Sigmoid colon (tissue), 7 donors: ENCODE data around the gene SANBR. TPM values are rescaled to one million over a fixed set of nuclear protein-coding genes. Genes with fewer than 3 reads are reported as not detected.

Experiments used
- DNase-seq: peaks from one replicate; pipeline ENCODE4 v3.0.0-alpha.2; 2019
- H3K27ac ChIP-seq, 4 donors: fragments of 200-600 bp; sonication (generic); one replicate each; pipeline ENCODE4 v1.5.1; 2016 to 2019; ENCODE audit warnings: mild to moderate bottlenecking in 1 of 4
- H3K27me3 ChIP-seq, 3 donors: fragments of 200-600 bp; sonication (generic); one replicate each; pipeline ENCODE4 v1.5.1; 2019; ENCODE audit warnings: mild to moderate bottlenecking in 1 of 3
- H3K36me3 ChIP-seq, 4 donors: fragments of 200-600 bp; sonication (generic); one replicate each; pipeline ENCODE4 v1.5.1; 2016 to 2019
- H3K4me1 ChIP-seq, 4 donors: fragments of 200-600 bp; sonication (generic); one replicate each; pipeline ENCODE4 v1.5.1; 2017 to 2019
- H3K4me3 ChIP-seq, 4 donors: fragments of 200-600 bp; sonication (generic); one replicate each; pipeline ENCODE4 v1.5.1; 2017 to 2019; ENCODE audit warnings: mild to moderate bottlenecking in 2 of 4, moderate library complexity in 1 of 4
- H3K9me3 ChIP-seq, 4 donors: fragments of 200-600 bp in 3 of 4; sonication (generic) in 3 of 4; one replicate each; pipeline versions ENCODE4 v1.5.1 to v1.6.1; 2013 to 2019
- CTCF ChIP-seq, 4 experiments: fragments of 450-650 bp in 3 of 4; fragments of 200-600 bp in 1 of 4; IDR thresholded peaks; one replicate each; pipeline ENCODE4 v1.5.1; 2016 to 2019; ENCODE audit warnings: antibody characterized with exemption in 4 of 4, mild to moderate bottlenecking in 3 of 4, moderate library complexity in 2 of 4
- EP300 ChIP-seq, 4 donors: sonication (generic); formaldehyde crosslinking; IDR thresholded peaks; one replicate each; pipeline ENCODE4 v1.6.1; 2017; ENCODE audit warnings: antibody characterized with exemption in 4 of 4
- POLR2A ChIP-seq, 2 donors: fragments of 450-650 bp; IDR thresholded peaks; one replicate each; pipeline ENCODE4 v1.6.1; 2016; ENCODE audit warnings: antibody characterized with exemption in 2 of 2, mild to moderate bottlenecking in 2 of 2, moderate library complexity in 2 of 2
- POLR2AphosphoS5 ChIP-seq, 4 donors: sonication (generic); formaldehyde crosslinking; IDR thresholded peaks; one replicate each; pipeline ENCODE4 v1.6.1; 2017; ENCODE audit warnings: antibody characterized with exemption in 4 of 4
- WGBS, 2 donors: extraction: QIAGEN DNeasy Blood & Tissue Kit; methylation state at CpG; one replicate each; pipeline ENCODE4 v1.1.7; 2013; 5-methylcytosine and 5-hydroxymethylcytosine counted together
- intact Hi-C: fragments of 100-400 bp; cut with DNase I; formaldehyde crosslinking; loops from one replicate; pipeline ENCODE4 v1.15.1; 2023
- polyA plus RNA-seq, 3 donors: library from polyadenylated mRNA; stranded (reverse); fragments of 200-250 nt; gene quantifications; one replicate each; pipeline ENCODE4 v1.2.3, GENCODE V29; 2013
- total RNA-seq, 4 donors: library from RNA; depleted of rRNA; stranded (reverse); fragments of >200 nt; gene quantifications; one replicate each; pipeline ENCODE4 v1.1.0, GENCODE V29; 2016
- donor health status: healthy with polysubstance abuse.
- donor health status: Bipolar disorder and iron deficiency.
- donor health status: healthy.

Gene SANBR
- total and polyA plus RNA-seq, 7 donors, result 3.0 to 18.5 (median 6.5) TPM

DNA sequence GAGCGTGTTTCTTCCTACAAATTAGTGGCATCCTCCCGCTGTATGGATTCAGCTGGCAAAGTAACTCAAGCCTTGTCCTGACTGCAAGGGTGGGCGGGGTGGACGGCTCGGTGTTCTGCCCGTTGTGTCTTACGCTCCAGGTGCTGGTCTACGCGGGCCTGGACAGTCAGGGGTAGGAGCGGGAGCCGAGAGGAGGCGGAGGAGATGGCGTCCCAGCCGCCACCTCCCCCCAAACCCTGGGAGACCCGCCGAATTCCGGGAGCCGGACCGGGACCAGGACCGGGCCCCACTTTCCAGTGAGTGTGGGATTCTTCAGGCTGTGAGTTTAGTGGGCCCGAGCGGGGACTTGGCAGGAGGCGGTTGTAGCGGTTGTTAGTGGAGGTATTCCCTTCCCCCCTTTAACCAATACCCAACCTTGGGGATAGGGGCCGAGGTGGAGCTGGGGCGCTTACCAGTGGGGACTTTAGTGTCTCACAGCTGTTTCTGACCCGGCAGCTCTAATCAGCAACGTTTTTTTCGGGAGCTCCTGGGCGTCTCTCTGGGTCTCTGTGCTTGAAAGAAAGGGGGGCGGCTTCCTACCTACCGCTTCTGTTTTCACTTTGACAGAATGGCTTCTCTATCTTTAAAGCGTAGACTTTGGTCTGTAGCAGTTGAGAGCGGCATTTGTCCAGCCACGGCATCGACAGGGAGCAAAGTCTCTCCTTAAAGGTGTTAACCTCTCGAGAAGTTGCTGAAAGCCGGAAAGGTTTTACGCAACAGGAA, 47.9 kb upstream of the SANBR start, which contains the start of the genes PEX13 and PUS10:
PEX13 (plus strand) TSS at position 165 of the 762 bp plus-strand sequence; CDS start at position 205, 40 bp downstream.
PUS10 (minus strand) TSS at position 700 of the 762 bp plus-strand sequence. CDS start 6,365 bp downstream, outside the sequence.
- DNase-seq, result peak; percentile 83
- intact Hi-C loops, result loop anchor here (5.0 kb wide), 2 partner anchors 50 to 135 kb away; partner anchors contain the start of genes REL and SANBR
- Histone ChIP-seq H3K4me3 (peak within 1 kb of the TSS; percentile 80 to 96 (median 88)), H3K9me3 (no peaks in the 10 kb centered on the region), H3K27ac (peak within 1 kb of the TSS; percentile 91 to 96 (median 92)), H3K36me3 (peaks cover 0 to 8% (median 0%) of the 10 kb centered on the region in 4 donors), H3K4me1 (peaks cover 0 to 34% (median 15%) of the 10 kb centered on the region in 4 donors), H3K27me3 (no peaks in the 10 kb centered on the region)
- TF ChIP-seq CTCF (IDR thresholded peaks at IDR 0.05) (no peak), POLR2A (IDR thresholded peaks at IDR 0.05) (peak in 1 of 2 donors; percentile 37), EP300 (IDR thresholded peaks at IDR 0.05) (no peak), POLR2AphosphoS5 (IDR thresholded peaks at IDR 0.05) (peak; percentile 27 to 77 (median 69))
- 0% methylated on average over 39 of the region's 39 CpGs for WGBS, 2 donors

DNA sequence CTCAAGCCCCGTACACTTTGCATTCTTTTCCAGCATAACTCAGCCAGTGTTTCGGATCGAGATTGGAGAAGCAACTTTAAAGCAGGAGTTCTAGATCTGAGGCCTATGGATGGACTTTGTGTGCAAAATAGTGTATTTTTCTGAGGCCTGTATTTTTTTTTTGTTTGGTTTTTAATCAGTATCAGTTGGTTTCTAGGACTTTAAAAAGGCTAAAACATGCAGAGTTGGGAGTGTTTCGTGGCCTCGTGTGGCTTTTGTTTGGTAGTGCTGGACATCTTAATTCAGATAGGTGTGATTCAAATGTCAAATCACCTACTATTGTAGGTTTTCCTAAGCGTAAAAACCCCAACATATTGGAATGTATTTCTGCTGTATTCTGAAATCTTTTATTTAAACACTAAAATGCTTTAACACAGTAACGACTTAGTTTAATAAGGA, 47.3 kb upstream of the SANBR start:
- H3K36me3 ChIP-seq, result peaks cover 0 to 8% (median 0%) of the 10 kb centered on the region in 4 donors
- no peak for DNase-seq
- H3K4me3 ChIP-seq, result peak overlapping the region; percentile 80 to 96 (median 88)
- TF ChIP-seq POLR2AphosphoS5 (IDR thresholded peaks at IDR 0.05) (no peak), EP300 (IDR thresholded peaks at IDR 0.05) (no peak)
- WGBS, 2 donors, result 1% methylated on average over 7 of the region's 7 CpGs
- intact Hi-C loops, result loop anchor here (5.0 kb wide), 2 partner anchors 49 to 136 kb away; partner anchors contain the start of genes REL and SANBR
- H3K27ac ChIP-seq, result peak overlapping the region; percentile 91 to 96 (median 92)
- H3K4me1 ChIP-seq, result peaks cover 0 to 34% (median 15%) of the 10 kb centered on the region in 4 donors
- H3K9me3 ChIP-seq, result no peaks in the 10 kb centered on the region
- H3K27me3 ChIP-seq, result no peaks in the 10 kb centered on the region

GRCh38 chr2:61018798-61019197, 46.9 kb upstream of the SANBR start:
- peak overlapping the region; percentile 80 to 96 (median 88) for H3K4me3 ChIP-seq
- DNase-seq, result no peak
- H3K36me3 ChIP-seq, result peaks cover 0 to 8% (median 0%) of the 10 kb centered on the region in 4 donors
- TF ChIP-seq CTCF (IDR thresholded peaks at IDR 0.05), result no peak
- TF ChIP-seq POLR2A (IDR thresholded peaks at IDR 0.05), result no peak
- no peak for TF ChIP-seq POLR2AphosphoS5 (IDR thresholded peaks at IDR 0.05)
- no peak for TF ChIP-seq EP300 (IDR thresholded peaks at IDR 0.05)
- peaks cover 0 to 34% (median 15%) of the 10 kb centered on the region in 4 donors for H3K4me1 ChIP-seq
- H3K27me3 ChIP-seq, result no peaks in the 10 kb centered on the region
- intact Hi-C loops, result loop anchor here (5.0 kb wide), 2 partner anchors 49 to 136 kb away; partner anchors contain the start of genes REL and SANBR
- peak overlapping the region; percentile 91 to 96 (median 92) for H3K27ac ChIP-seq
- no peaks in the 10 kb centered on the region for H3K9me3 ChIP-seq
- 9 to 29% methylated on average over 6 of the region's 6 CpGs for WGBS, 2 donors

DNA sequence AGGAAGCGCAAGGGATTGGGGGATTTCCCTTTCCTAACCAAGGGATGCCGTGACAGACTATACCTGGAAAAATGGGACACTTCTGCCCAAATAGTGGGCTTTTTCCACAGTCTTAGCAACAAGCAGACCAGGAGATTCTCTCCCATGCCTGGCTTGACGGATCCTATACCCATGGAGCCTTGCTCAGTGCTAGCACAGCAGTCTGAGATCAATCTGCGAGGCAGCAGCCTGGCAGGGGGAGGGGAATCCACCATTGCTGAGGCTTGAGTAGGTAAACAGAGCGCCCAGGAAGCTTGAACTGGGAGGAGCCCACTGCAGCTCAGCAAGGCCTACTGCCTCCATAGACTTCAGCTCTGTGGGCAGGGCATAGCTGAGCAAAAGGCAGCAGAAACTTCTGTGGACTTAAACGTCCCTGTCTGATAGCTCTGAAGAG, 44.4 kb upstream of the SANBR start:
- intact Hi-C loops, result no loop called here
- Histone ChIP-seq H3K4me3 (no peak overlapping the region), H3K36me3 (peaks cover 0 to 8% (median 0%) of the 10 kb centered on the region in 4 donors), H3K4me1 (peaks cover 0 to 30% (median 13%) of the 10 kb centered on the region in 4 donors), H3K9me3 (no peaks in the 10 kb centered on the region), H3K27ac (no peak overlapping the region), H3K27me3 (no peaks in the 10 kb centered on the region)
- WGBS, 2 donors, result 85 to 94% methylated on average over 6 of the region's 6 CpGs
- no peak for DNase-seq
- TF ChIP-seq POLR2A (IDR thresholded peaks at IDR 0.05), result no peak
- no peak for TF ChIP-seq EP300 (IDR thresholded peaks at IDR 0.05)
- TF ChIP-seq POLR2AphosphoS5 (IDR thresholded peaks at IDR 0.05), result no peak
- no peak for TF ChIP-seq CTCF (IDR thresholded peaks at IDR 0.05)

- Histone ChIP-seq H3K27ac (no peak overlapping the region), H3K27me3 (no peaks in the 10 kb centered on the region), H3K4me1 (peaks cover 0 to 21% (median 9%) of the 10 kb centered on the region in 4 donors), H3K9me3 (no peaks in the 10 kb centered on the region), H3K4me3 (no peak overlapping the region), H3K36me3 (peaks cover 0 to 8% (median 0%) of the 10 kb centered on the region in 4 donors)
- intact Hi-C loops, result no loop called here
- WGBS, 2 donors, result 86 to 94% methylated on average over 4 of the region's 4 CpGs
- no peak for TF ChIP-seq EP300 (IDR thresholded peaks at IDR 0.05)
- TF ChIP-seq POLR2AphosphoS5 (IDR thresholded peaks at IDR 0.05), result no peak
- no peak for TF ChIP-seq CTCF (IDR thresholded peaks at IDR 0.05)
- no peak for TF ChIP-seq POLR2A (IDR thresholded peaks at IDR 0.05)
- DNase-seq, result no peak
These were observed 42.0 kb upstream of the SANBR start for GRCh38 chr2:61023670-61024069.
